Stimulated activated naive CD8-positive, alpha-beta T cell treated with anti-CD3 and anti-CD28 coated beads, Interleukin-15, amount 100 ng/mL, for 72 hours (primary cell): ENCODE results near the gene ACOT11.
A peak's percentile ranks its signal among the peaks of the same experiment; 100 is the strongest.
"Not testable (repeated sequence)": the region's sequence is repeated elsewhere in the genome, so short reads cannot be mapped to it uniquely, and the experiment has no call there.

Experiments
- ATAC-seq: fragments of 150-1000 bp; cut with Tn5 transposase; 2 replicates; pipeline ENCODE4 v1.10.0; 2021; ENCODE audit warnings: mild to moderate bottlenecking, moderate library complexity
- DNase-seq, 2 donors: peaks; one replicate each; pipeline ENCODE4 v3.0.0; 2021 to 2022
- H3K27ac Mint-ChIP-seq, 2 donors: one replicate each; pipeline ENCODE4 v1.8.0; 2022; ENCODE audit warnings: mild to moderate bottlenecking in 2 of 2, mixed read lengths in 2 of 2, moderate library complexity in 2 of 2
- H3K27me3 Mint-ChIP-seq: one replicate; pipeline ENCODE4 v1.8.0; 2022; ENCODE audit warnings: mixed read lengths
- H3K4me1 Mint-ChIP-seq: one replicate; pipeline ENCODE4 v1.8.0; 2022; ENCODE audit warnings: mild to moderate bottlenecking, mixed read lengths
- H3K4me3 Mint-ChIP-seq, 2 donors: one replicate each; pipeline ENCODE4 v1.8.0; 2022; ENCODE audit warnings: mild to moderate bottlenecking in 2 of 2, mixed read lengths in 2 of 2, moderate library complexity in 1 of 2
- H3K9me3 Mint-ChIP-seq, 2 donors: one replicate each; pipeline ENCODE4 v1.8.0; 2022; ENCODE audit warnings: mixed read lengths in 2 of 2

Gene ACOT11

GRCh38 chr1:54547601-54548388 is at the start of gene ACOT11:
Gene ACOT11, plus strand, starts transcription at chr1:54548228. Its CDS starts 82 bp downstream, at chr1:54548310.
- Mint-ChIP-seq H3K9me3 (no peaks in the 10 kb centered on the region), H3K4me1 (peaks cover 7% of the 10 kb centered on the region), H3K27me3 (no peaks in the 10 kb centered on the region), H3K27ac (no peak within 1 kb of the TSS), H3K4me3 (no peak within 1 kb of the TSS)
- no peak for ATAC-seq
- DNase-seq, result no peak

DNA sequence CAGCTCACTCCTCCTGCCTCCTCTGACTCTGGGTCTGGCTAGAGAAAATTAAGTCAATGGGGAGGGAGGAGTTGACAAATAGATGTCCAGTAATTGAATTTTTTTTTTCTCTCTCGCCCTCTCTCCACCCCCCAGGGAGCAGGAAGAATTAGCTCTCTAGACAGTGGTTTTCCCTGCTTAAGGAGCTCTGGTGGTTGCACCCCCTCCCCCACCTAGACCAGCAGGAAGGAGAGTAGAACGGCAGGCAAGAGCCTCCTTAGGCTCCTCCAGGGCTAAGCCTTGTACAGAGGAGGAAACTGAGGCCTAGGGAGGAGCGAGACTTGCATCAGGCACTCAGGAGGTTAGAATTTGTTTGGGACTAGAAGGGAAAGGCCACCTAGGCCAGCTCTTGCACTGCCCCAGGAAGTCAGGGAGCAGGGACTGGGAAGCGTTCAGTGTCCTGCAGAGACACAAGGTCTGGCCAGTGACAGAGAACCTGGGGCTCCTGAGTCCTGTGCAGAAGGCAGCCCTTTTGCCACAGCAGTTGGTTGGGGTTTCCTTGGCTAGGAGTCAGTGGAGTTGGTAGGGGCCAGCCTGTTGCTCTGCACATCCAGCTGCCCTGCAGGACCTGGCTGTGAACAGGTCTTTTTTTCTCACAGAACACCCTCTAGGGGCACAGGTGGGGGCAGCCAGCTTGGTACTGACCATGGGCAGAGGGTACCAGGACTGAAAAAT is 49.5 kb upstream of the ACOT11 start:
- H3K4me3 Mint-ChIP-seq, result peak overlapping the region; percentile 68 to 80
- no peak overlapping the region for H3K27ac Mint-ChIP-seq
- peaks cover 46% of the 10 kb centered on the region for H3K27me3 Mint-ChIP-seq
- peaks cover 14% of the 10 kb centered on the region for H3K4me1 Mint-ChIP-seq
- no peak for DNase-seq
- H3K9me3 Mint-ChIP-seq, result no peaks in the 10 kb centered on the region
- peak; percentile 4 for ATAC-seq

DNA sequence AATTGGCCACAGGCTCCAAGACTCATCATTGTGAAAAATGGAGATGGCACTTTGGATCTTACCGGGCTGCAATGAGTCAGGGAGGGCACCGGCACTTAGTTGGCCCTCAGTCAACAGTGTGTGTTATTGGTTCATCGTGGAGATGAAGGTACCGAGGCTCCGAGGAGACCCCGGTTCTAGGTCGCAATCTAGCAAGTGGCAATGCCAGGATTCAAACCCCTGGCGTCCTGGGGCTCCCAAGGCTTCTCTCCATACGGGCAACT is 49.0 kb upstream of the ACOT11 start:
- Mint-ChIP-seq H3K4me3 (peak overlapping the region; percentile 68 to 80), H3K27me3 (peaks cover 42% of the 10 kb centered on the region), H3K9me3 (no peaks in the 10 kb centered on the region), H3K4me1 (peaks cover 14% of the 10 kb centered on the region), H3K27ac (no peak overlapping the region)
- DNase-seq (no peak), ATAC-seq (peak; percentile 24)

- Mint-ChIP-seq H3K27ac (no peak overlapping the region), H3K9me3 (no peaks in the 10 kb centered on the region), H3K4me3 (peak overlapping the region; percentile 68 to 80), H3K4me1 (peaks cover 14% of the 10 kb centered on the region), H3K27me3 (peaks cover 42% of the 10 kb centered on the region)
- peak; percentile 42 to 46 for DNase-seq
- peak; percentile 83 for ATAC-seq
These were observed 48.5 kb upstream of the ACOT11 start for GRCh38 chr1:54499360-54500106.

- no peaks in the 10 kb centered on the region for H3K9me3 Mint-ChIP-seq
- no peak overlapping the region for H3K27ac Mint-ChIP-seq
- peak overlapping the region; percentile 52 to 67 for H3K4me3 Mint-ChIP-seq
- H3K4me1 Mint-ChIP-seq, result peaks cover 14% of the 10 kb centered on the region
- H3K27me3 Mint-ChIP-seq, result peaks cover 42% of the 10 kb centered on the region
- DNase-seq (no peak), ATAC-seq (peak; percentile 26)
These were observed 48.0 kb upstream of the ACOT11 start for GRCh38 chr1:54500107-54500431.

- DNase-seq (no peak), ATAC-seq (no peak)
- H3K9me3 Mint-ChIP-seq, result no peaks in the 10 kb centered on the region
- H3K4me3 Mint-ChIP-seq, result no peak overlapping the region
- peaks cover 14% of the 10 kb centered on the region for H3K4me1 Mint-ChIP-seq
- H3K27ac Mint-ChIP-seq, result no peak overlapping the region
- peaks cover 35% of the 10 kb centered on the region for H3K27me3 Mint-ChIP-seq
These were observed 46.2 kb upstream of the ACOT11 start for GRCh38 chr1:54501849-54502248.

GRCh38 chr1:54502342-54502741 is 45.7 kb upstream of the ACOT11 start:
- ATAC-seq (no peak), DNase-seq (no peak)
- peak overlapping the region in 1 of 2 donors; percentile 77 for H3K27ac Mint-ChIP-seq
- peaks cover 14% of the 10 kb centered on the region for H3K4me1 Mint-ChIP-seq
- no peak overlapping the region for H3K4me3 Mint-ChIP-seq
- peaks cover 30% of the 10 kb centered on the region for H3K27me3 Mint-ChIP-seq
- no peaks in the 10 kb centered on the region for H3K9me3 Mint-ChIP-seq

DNA sequence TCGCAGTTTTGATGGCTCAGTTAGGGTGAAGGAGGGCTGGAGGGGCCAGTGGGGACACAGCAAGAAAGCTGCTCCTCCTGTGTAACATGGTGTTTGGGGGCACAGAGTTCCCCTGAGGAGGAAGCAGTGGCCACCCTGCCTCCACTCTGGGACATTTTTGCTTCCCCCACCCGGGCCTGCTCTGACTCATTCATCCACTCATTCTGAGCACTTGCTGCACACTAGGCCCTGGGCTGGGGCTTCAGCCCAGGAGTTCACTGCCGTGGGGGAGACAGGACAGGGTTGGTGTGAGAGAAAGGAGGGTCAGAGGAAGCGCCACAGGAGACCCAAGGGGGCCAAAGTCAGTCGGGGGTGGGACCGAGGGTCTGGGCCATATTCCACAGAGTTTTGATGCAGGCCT is 41.4 kb upstream of the ACOT11 start:
- H3K27me3 Mint-ChIP-seq, result peaks cover 12% of the 10 kb centered on the region
- peak overlapping the region in 1 of 2 donors; percentile 61 for H3K27ac Mint-ChIP-seq
- H3K4me1 Mint-ChIP-seq, result no peaks in the 10 kb centered on the region
- DNase-seq, result no peak
- no peak overlapping the region for H3K4me3 Mint-ChIP-seq
- no peaks in the 10 kb centered on the region for H3K9me3 Mint-ChIP-seq
- peak; percentile 42 for ATAC-seq

- peak overlapping the region in 1 of 2 donors; percentile 14 for H3K27ac Mint-ChIP-seq
- DNase-seq, result no peak
These were observed 40.8 kb upstream of the ACOT11 start for GRCh38 chr1:54507033-54507870.

GRCh38 chr1:54510715-54511270 is 37.2 kb upstream of the ACOT11 start:
- Mint-ChIP-seq H3K27me3 (no peaks in the 10 kb centered on the region), H3K9me3 (no peaks in the 10 kb centered on the region), H3K4me3 (no peak overlapping the region), H3K27ac (no peak overlapping the region), H3K4me1 (no peaks in the 10 kb centered on the region)
- DNase-seq (no peak), ATAC-seq (no peak)

More at GRCh38 chr1:54507033-54507870, 40.8 kb upstream of the ACOT11 start:
- no peak for ATAC-seq
- Mint-ChIP-seq H3K27me3 (peaks cover 6% of the 10 kb centered on the region), H3K9me3 (no peaks in the 10 kb centered on the region), H3K4me3 (no peak overlapping the region), H3K4me1 (no peaks in the 10 kb centered on the region)

GRCh38 chr1:54513921-54514580 is 34.0 kb upstream of the ACOT11 start:
- H3K4me3 Mint-ChIP-seq, H3K27me3 Mint-ChIP-seq, H3K27ac Mint-ChIP-seq, DNase-seq, H3K9me3 Mint-ChIP-seq, ATAC-seq, H3K4me1 Mint-ChIP-seq: not testable (repeated sequence)

GRCh38 chr1:54516249-54516920 is 31.6 kb upstream of the ACOT11 start:
- H3K4me3 Mint-ChIP-seq, result no peak overlapping the region
- no peaks in the 10 kb centered on the region for H3K9me3 Mint-ChIP-seq
- DNase-seq (no peak), ATAC-seq (no peak)
- H3K27me3 Mint-ChIP-seq, result no peaks in the 10 kb centered on the region
- H3K27ac Mint-ChIP-seq, result no peak overlapping the region
- H3K4me1 Mint-ChIP-seq, result no peaks in the 10 kb centered on the region

DNA sequence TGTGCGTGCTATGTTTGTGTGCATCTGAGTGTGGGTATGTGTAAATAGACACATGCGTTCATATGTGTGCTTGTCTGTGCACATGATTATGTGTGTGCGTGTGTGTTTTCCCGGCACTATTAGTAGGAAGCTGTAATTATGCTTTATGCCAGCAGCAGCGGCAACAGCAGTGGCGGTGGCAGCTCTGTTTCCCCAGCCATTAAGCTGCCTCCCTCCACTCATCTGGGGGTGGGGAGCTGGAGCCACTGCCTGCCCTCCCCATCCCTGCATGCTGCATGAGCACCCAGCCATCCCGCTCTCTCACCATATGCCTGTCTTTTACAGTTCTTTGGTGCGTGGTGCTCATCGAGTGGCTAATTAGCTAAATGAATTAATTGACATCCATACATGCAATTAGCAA is 30.5 kb upstream of the ACOT11 start:
- no peaks in the 10 kb centered on the region for H3K27me3 Mint-ChIP-seq
- no peak overlapping the region for H3K4me3 Mint-ChIP-seq
- no peak for DNase-seq
- H3K27ac Mint-ChIP-seq, result no peak overlapping the region
- no peaks in the 10 kb centered on the region for H3K9me3 Mint-ChIP-seq
- no peak for ATAC-seq
- no peaks in the 10 kb centered on the region for H3K4me1 Mint-ChIP-seq

DNA sequence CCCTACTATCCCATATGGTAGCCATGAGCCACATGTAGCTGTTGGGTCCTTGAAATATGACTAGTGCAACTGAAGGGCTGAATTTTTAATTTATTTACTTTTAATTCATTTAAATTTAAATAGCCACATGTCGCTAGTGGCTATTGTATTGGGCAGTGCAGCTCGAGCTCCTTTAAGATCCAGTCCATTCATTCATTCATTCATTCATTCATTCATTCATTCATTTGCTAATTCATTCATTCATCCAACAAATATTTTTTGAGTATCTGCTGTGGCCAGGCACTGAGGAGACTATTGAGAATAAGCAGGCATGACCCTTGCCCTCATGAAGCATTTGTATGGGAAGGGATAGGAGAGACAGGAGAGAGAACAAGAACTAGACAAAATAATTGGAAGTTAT is 29.5 kb upstream of the ACOT11 start:
- Mint-ChIP-seq H3K4me1 (no peaks in the 10 kb centered on the region), H3K4me3 (no peak overlapping the region), H3K9me3 (no peaks in the 10 kb centered on the region), H3K27ac (no peak overlapping the region), H3K27me3 (no peaks in the 10 kb centered on the region)
- DNase-seq (no peak), ATAC-seq (no peak)
